AG09319 (cell line): Measurements from ENCODE around the gene TOP3B.

Experiments used
- DNase-seq: peaks from one replicate; pipeline ENCODE4 v3.0.0-alpha.2; 2010; ENCODE audit warnings: low read depth; ENCODE audit errors: extremely low read depth
- TF ChIP-seq, protein P1 (sequence below): IDR thresholded peaks from 2 replicates; pipeline ENCODE4 v1.5.1; 2011; ENCODE audit warnings: low read depth, mild to moderate bottlenecking, inconsistent platforms, low read length, moderate library complexity

Gene TOP3B

DNA sequence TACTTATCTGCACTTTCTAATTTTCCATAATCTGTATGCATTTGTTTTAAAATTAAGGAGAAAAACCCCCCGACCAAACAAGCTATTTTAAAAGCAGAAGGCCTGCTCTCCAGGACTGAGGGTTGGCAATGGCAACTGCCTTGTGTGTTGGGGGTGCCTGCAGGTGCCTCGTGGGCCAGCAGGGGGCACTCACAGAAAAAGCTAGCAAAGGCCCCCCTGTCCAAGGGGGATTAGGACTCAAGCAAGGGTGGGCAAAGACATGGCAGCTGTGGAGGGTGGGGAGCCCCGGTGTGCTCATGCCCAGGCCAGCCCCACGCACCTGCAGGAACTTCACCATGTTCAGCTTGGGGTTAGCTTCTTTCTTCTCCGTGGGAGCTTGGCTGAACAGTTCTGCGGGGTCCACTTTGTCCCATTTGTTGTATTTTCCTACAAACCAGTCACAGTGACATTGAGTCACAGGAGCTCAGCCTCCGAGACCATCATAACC, 10.3 kb downstream of the TOP3B start:
- no peak for DNase-seq

DNA sequence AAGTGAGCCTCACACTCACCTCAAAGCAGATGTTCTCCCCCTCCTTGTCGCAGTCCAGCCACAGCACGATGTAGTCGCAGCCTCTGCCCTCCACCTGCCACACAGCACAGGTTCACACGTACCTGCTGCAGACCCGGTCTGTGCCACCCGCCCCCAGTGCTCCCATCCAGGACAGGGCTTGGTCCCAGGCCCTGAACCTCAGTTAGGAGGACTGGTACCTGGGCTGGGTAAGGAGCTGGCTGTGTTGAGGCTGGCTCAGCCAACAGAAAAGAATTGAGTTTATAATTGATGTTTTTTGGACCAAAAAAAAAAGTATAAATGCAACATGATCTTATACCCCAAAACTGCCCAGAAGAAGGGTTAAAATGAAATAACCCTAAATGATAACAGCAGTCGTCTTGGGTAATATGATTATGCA, 10.7 kb downstream of the TOP3B start:
- TF ChIP-seq, protein P1, sequence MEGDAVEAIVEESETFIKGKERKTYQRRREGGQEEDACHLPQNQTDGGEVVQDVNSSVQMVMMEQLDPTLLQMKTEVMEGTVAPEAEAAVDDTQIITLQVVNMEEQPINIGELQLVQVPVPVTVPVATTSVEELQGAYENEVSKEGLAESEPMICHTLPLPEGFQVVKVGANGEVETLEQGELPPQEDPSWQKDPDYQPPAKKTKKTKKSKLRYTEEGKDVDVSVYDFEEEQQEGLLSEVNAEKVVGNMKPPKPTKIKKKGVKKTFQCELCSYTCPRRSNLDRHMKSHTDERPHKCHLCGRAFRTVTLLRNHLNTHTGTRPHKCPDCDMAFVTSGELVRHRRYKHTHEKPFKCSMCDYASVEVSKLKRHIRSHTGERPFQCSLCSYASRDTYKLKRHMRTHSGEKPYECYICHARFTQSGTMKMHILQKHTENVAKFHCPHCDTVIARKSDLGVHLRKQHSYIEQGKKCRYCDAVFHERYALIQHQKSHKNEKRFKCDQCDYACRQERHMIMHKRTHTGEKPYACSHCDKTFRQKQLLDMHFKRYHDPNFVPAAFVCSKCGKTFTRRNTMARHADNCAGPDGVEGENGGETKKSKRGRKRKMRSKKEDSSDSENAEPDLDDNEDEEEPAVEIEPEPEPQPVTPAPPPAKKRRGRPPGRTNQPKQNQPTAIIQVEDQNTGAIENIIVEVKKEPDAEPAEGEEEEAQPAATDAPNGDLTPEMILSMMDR, result no peak
- no peak for DNase-seq

More for the DNA sequence above, 10.3 kb downstream of the TOP3B start:
- TF ChIP-seq, protein P1, result peak; percentile 95

DNA sequence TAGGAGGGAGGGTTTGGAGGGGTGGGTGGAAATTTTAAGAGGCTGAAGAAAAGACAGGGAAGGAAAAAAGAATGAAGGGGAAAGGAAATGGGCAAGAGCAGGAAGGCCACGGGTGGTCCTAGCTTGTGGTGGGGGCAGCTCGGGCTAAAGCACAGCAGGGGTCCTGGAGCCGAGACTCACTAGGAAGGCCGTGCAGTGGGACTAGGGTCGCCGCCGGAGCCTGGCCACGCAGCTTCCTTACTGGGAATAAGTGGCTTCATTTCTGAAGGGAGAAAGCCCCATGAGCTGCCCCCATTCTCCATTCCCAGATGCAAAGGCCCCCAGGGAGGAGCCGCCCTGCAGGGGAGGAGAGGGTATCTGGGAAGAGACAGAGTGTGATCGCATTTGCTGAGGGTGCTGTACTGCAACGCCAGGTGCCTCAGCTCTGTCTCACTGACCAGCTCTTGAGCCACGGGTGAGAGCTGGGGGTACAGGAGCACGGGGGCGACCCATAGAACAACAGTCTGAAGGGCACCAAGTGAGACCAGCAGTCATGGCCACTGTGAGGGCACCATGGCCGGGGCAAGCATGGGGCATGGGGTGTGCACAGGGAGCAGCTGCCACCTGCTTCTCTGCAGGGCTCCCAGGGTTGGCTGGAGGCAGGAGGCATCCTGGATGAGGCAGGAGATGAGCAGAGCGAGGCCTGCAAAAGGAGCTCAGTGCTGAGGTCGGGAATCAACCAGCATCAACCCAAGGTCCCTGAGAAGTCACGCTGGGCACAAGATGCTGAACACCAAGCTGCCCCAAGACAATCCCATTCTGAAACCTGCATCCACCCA, 11.6 kb downstream of the TOP3B start:
- TF ChIP-seq, protein P1, result no peak
- no peak for DNase-seq

DNA sequence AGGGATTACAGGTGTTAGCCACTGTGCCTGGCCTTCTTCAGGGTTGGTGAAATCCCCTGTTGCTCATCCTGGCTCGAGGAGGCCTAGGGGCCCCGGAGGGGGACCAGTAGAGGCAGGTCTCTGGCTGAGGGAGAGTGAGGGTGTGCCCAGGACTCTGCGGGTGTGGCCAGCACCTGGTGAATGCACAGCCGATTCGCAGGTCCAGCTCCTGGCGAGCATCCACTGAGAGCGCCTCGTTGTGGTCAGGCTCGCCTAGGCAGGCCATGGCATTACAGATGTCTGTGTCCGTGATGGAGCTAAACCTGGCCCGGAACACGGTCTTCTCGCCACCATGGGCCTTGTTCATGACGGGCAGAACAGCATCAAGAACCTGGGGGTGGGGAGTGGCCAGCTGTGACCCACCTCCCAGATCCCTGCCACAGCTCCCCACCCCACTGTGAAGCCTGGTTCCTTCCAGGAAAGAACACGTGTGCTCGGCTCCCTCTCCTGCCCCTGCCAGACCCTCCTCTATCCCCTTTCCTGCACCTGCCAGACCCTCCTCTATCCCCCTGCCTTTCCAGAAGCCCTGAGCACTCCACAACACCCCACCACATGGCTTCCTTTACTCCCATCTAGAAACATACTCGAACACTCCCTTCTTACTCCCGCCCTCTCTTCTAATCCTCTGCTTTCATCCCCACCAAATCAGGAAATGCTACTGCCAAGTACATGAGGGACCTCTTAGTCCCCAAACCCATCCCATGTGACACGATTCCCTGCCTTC, 12.4 kb downstream of the TOP3B start:
- no peak for DNase-seq
- TF ChIP-seq, protein P1, result no peak

DNA sequence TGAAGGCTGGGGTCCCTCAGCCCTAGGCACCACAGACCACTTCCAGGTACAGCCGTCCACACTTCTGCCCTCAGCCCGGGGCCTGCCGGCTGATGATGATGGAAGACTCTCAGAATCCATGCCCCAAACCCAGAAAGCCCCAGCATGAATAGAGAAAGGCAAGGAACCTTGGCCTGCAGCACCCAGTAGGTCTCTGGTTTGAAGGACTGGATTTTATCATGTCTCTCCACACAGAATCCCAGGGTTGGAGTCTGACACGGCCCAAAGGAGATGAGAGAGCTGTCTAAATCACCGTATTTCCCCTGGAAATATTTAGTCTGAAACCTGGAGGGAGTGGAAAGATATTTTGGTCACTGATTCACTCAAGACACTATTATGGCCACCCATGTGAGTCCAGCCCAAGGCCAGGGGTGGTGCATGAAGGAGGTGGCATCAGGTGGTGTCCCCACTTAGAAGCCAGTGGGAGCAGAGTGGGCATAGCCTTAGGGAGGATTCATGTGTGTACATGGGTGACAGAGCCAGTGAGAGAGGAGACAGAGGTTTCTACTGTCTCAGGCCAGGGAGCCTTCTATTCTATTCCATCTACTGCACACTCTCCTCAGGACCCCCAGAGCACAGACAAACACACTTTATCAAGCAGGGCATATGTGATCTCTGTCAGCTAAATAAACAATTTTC, 14.0 kb downstream of the TOP3B start:
- no peak for DNase-seq
- TF ChIP-seq, protein P1, result no peak

DNA sequence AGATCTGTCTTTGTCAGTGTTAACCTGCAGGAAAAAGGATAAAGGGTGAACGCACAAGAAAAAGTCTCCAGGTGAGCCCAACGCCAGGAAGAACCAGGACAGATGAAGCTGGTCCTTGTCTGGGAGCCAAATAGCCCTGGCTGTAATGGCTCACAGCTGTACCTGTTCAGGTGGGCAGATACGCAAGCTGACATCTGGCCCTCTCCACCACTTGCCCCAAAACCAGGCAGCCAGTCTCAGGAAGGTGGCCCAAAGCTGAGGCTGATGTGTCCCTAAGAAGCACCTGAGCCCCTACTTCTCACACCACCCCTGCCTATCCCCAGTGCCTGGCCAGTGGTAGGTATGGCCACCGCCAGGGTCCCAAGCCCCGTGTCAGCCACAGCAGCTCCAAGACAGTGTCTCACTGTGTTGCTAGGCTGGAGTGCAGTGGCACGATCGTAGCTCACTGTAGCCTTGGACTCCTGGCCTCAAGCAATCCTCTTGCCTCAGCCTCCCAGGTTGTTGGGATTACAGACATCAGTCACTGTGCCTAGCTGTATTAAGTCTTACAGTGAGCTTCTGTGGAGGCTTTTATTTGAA, 14.8 kb downstream of the TOP3B start:
- DNase-seq, result no peak
- TF ChIP-seq, protein P1, result no peak
